ENCODE results near the gene PFKFB3.

PFKFB3 gene

GRCh38 chr10:6300784-6301460 lies 98.2 kb downstream of the PFKFB3 start:
- peak; percentile 59 for DNase-seq (ENCODE audit: low spot score)

GRCh38 chr10:6301488-6302075 lies 98.8 kb downstream of the PFKFB3 start:
- no peak for DNase-seq (ENCODE audit: low spot score)

Data from putamen (tissue), 1 donor.